Urinary bladder (tissue), 4 donors: ENCODE data around the gene UBE2L3. TPM values are rescaled to one million over a fixed set of nuclear protein-coding genes. Genes with fewer than 3 reads are reported as not detected.
"Not testable (repeated sequence)": the region's sequence is repeated elsewhere in the genome, so short reads cannot be mapped to it uniquely, and the experiment has no call there.

ENCODE experiments used
- DNase-seq: peaks from one replicate; pipeline ENCODE4 v3.0.0-alpha.2; 2015; ENCODE audit errors: extremely low spot score
- H3K27ac ChIP-seq: one replicate; pipeline ENCODE4 v1.5.1; 2013; ENCODE audit warnings: low read depth, mild to moderate bottlenecking, moderate library complexity
- H3K36me3 ChIP-seq: one replicate; pipeline ENCODE4 v1.6.1; 2013; ENCODE audit warnings: mild to moderate bottlenecking, moderate library complexity; ENCODE audit not compliant: insufficient read depth
- H3K4me1 ChIP-seq: one replicate; pipeline ENCODE4 v1.6.1; 2013; ENCODE audit warnings: mild to moderate bottlenecking, moderate library complexity; ENCODE audit not compliant: insufficient read depth
- H3K4me3 ChIP-seq: one replicate; pipeline ENCODE4 v1.5.1; 2013; ENCODE audit warnings: low read depth, low read length
- WGBS: extraction: QIAGEN DNeasy Blood & Tissue Kit; methylation state at CpG from one replicate; pipeline ENCODE4 v1.1.7; 2013; 5-methylcytosine and 5-hydroxymethylcytosine counted together
- polyA plus RNA-seq: library from polyadenylated mRNA; stranded (reverse); fragments of 200-250 nt; gene quantifications from one replicate; pipeline ENCODE4 v1.2.3, GENCODE V29; 2013
- total RNA-seq: library from RNA; depleted of rRNA; stranded (reverse); fragments of >200 nt; gene quantifications from one replicate; pipeline ENCODE4 v1.2.3, GENCODE V29; 2014
- donor health status: healthy with polysubstance abuse.
- donor health status: healthy.

UBE2L3 gene
- total and polyA plus RNA-seq, 2 donors = 32.4 to 55.6 TPM

GRCh38 chr22:21563912-21564311 is 3.6 kb upstream of the UBE2L3 start:
- H3K4me1 ChIP-seq = no peaks in the 10 kb centered on the region
- no peak for DNase-seq
- H3K27ac ChIP-seq = no peak overlapping the region
- no peaks in the 10 kb centered on the region for H3K36me3 ChIP-seq
- no peak overlapping the region for H3K4me3 ChIP-seq
- 94% methylated on average over 8 of the region's 8 CpGs for WGBS

- no peak overlapping the region for H3K4me3 ChIP-seq
- 80% methylated on average over 6 of the region's 6 CpGs for WGBS
- H3K36me3 ChIP-seq = no peaks in the 10 kb centered on the region
- no peaks in the 10 kb centered on the region for H3K4me1 ChIP-seq
- no peak for DNase-seq
- no peak overlapping the region for H3K27ac ChIP-seq
These were observed 3.1 kb upstream of the UBE2L3 start for GRCh38 chr22:21564411-21564810.

- H3K4me1 ChIP-seq = no peaks in the 10 kb centered on the region
- WGBS = 1% methylated on average over 26 of the region's 26 CpGs
- no peak for DNase-seq
These were observed 997 bp downstream of the UBE2L3 start for GRCh38 chr22:21568347-21569075.

GRCh38 chr22:21569076-21569427 is 1.5 kb downstream of the UBE2L3 start:
- not testable (repeated sequence) for H3K36me3 ChIP-seq, H3K4me1 ChIP-seq, H3K4me3 ChIP-seq, H3K27ac ChIP-seq, DNase-seq
- WGBS = 53% methylated on average over 12 of the region's 12 CpGs

More at GRCh38 chr22:21568347-21569075, 997 bp downstream of the UBE2L3 start:
- H3K27ac ChIP-seq = peak overlapping the region; percentile 97
- peak overlapping the region; percentile 90 for H3K4me3 ChIP-seq
- no peaks in the 10 kb centered on the region for H3K36me3 ChIP-seq

- Histone ChIP-seq H3K27ac (no peak overlapping the region), H3K4me1 (no peaks in the 10 kb centered on the region), H3K36me3 (no peaks in the 10 kb centered on the region), H3K4me3 (no peak overlapping the region)
- no peak for DNase-seq
- WGBS = 66% methylated on average over 8 of the region's 8 CpGs
These were observed 2.1 kb downstream of the UBE2L3 start for GRCh38 chr22:21569459-21570170.

- WGBS = 67% methylated on average over 4 of the region's 4 CpGs
- Histone ChIP-seq H3K4me1 (no peaks in the 10 kb centered on the region), H3K27ac (no peak overlapping the region), H3K36me3 (no peaks in the 10 kb centered on the region), H3K4me3 (no peak overlapping the region)
- no peak for DNase-seq
These were observed 2.9 kb downstream of the UBE2L3 start for GRCh38 chr22:21570398-21570797.

GRCh38 chr22:21571679-21572078 is 4.2 kb downstream of the UBE2L3 start:
- DNase-seq = no peak
- Histone ChIP-seq H3K36me3 (no peaks in the 10 kb centered on the region), H3K4me1 (no peaks in the 10 kb centered on the region), H3K27ac (no peak overlapping the region), H3K4me3 (no peak overlapping the region)
- 92% methylated on average over 4 of the region's 4 CpGs for WGBS

GRCh38 chr22:21573293-21573734 is 5.8 kb downstream of the UBE2L3 start:
- Histone ChIP-seq H3K27ac (no peak overlapping the region), H3K4me1 (no peaks in the 10 kb centered on the region), H3K4me3 (no peak overlapping the region), H3K36me3 (no peaks in the 10 kb centered on the region)
- no peak for DNase-seq
- 70% methylated on average over 6 of the region's 6 CpGs for WGBS

- Histone ChIP-seq H3K4me1 (no peaks in the 10 kb centered on the region), H3K4me3 (no peak overlapping the region), H3K27ac (no peak overlapping the region), H3K36me3 (no peaks in the 10 kb centered on the region)
- no peak for DNase-seq
- WGBS = 74% methylated on average over 5 of the region's 5 CpGs
These were observed 6.4 kb downstream of the UBE2L3 start for GRCh38 chr22:21573750-21574494.

GRCh38 chr22:21579474-21579851 is 11.9 kb downstream of the UBE2L3 start:
- 64% methylated on average over 6 of the region's 6 CpGs for WGBS
- Histone ChIP-seq H3K4me3 (no peak overlapping the region), H3K27ac (no peak overlapping the region), H3K4me1 (peaks cover 7% of the 10 kb centered on the region), H3K36me3 (no peaks in the 10 kb centered on the region)
- DNase-seq = no peak

- not testable (repeated sequence) for H3K36me3 ChIP-seq, H3K4me1 ChIP-seq, H3K27ac ChIP-seq, H3K4me3 ChIP-seq, DNase-seq
- 94% methylated on average over 9 of the region's 9 CpGs for WGBS
These were observed 13.1 kb downstream of the UBE2L3 start for GRCh38 chr22:21580623-21581007.

GRCh38 chr22:21581009-21581713 is 13.6 kb downstream of the UBE2L3 start:
- not testable (repeated sequence) for H3K4me1 ChIP-seq, H3K36me3 ChIP-seq, DNase-seq, H3K27ac ChIP-seq, H3K4me3 ChIP-seq
- 94% methylated on average over 10 of the region's 10 CpGs for WGBS
